ENCODE data around the gene SLC44A3. TPM values are rescaled to one million over a fixed set of nuclear protein-coding genes. Genes with fewer than 3 reads are reported as not detected.
"Not testable (repeated sequence)": the region's sequence is repeated elsewhere in the genome, so short reads cannot be mapped to it uniquely, and the experiment has no call there.

The SLC44A3 gene
- total and polyA plus RNA-seq, 8 donors, result 3.1 to 80.3 (median 12.0) TPM; not detected in 1

- WGBS, 5 donors, result 87 to 92% (median 87%) methylated on average over 6 of the region's 6 CpGs
- no peaks in the 10 kb centered on the region for H3K9me3 ChIP-seq
- no peak for DNase-seq
- no peak overlapping the region for H3K4me3 ChIP-seq
- intact Hi-C loops (cut with DNase I; ENCODE audit: low total_unique reads), result no loop called here
- no peaks in the 10 kb centered on the region for H3K4me1 ChIP-seq
- peaks cover 0 to 40% (median 28%) of the 10 kb centered on the region in 4 donors for H3K36me3 ChIP-seq
- TF ChIP-seq CTCF (IDR thresholded peaks at IDR 0.05) (no peak), POLR2AphosphoS5 (IDR thresholded peaks at IDR 0.05) (no peak), EP300 (IDR thresholded peaks at IDR 0.05) (no peak), POLR2A (IDR thresholded peaks at IDR 0.05) (no peak)
- no peaks in the 10 kb centered on the region for H3K27me3 ChIP-seq
- no peak overlapping the region for H3K27ac ChIP-seq
These were observed 12.9 kb downstream of the SLC44A3 start for GRCh38 chr1:94832931-94833585.

- no peaks in the 10 kb centered on the region for H3K9me3 ChIP-seq
- no peaks in the 10 kb centered on the region for H3K4me1 ChIP-seq
- no peaks in the 10 kb centered on the region for H3K27me3 ChIP-seq
- no peak for DNase-seq
- H3K4me3 ChIP-seq, result no peak overlapping the region
- 77 to 92% (median 87%) methylated on average over 2 of the region's 2 CpGs for WGBS, 5 donors
- no peak overlapping the region for H3K27ac ChIP-seq
- intact Hi-C loops (cut with DNase I; ENCODE audit: low total_unique reads), result no loop called here
- no peak for TF ChIP-seq POLR2A (IDR thresholded peaks at IDR 0.05)
- TF ChIP-seq EP300 (IDR thresholded peaks at IDR 0.05), result no peak
- no peak for TF ChIP-seq POLR2AphosphoS5 (IDR thresholded peaks at IDR 0.05)
- TF ChIP-seq CTCF (IDR thresholded peaks at IDR 0.05), result no peak
- peaks cover 0 to 27% (median 17%) of the 10 kb centered on the region in 4 donors for H3K36me3 ChIP-seq
These were observed 16.7 kb downstream of the SLC44A3 start for GRCh38 chr1:94836891-94837290.

GRCh38 chr1:94840381-94840780 is 20.2 kb downstream of the SLC44A3 start:
- H3K27ac ChIP-seq; H3K9me3 ChIP-seq; intact Hi-C loops (cut with DNase I; ENCODE audit: low total_unique reads); H3K27me3 ChIP-seq; H3K4me1 ChIP-seq; H3K4me3 ChIP-seq; DNase-seq: not testable (repeated sequence)
- WGBS, 5 donors, result 89 to 94% (median 90%) methylated on average over 9 of the region's 9 CpGs
- H3K36me3 ChIP-seq, result peaks cover 5 to 52% (median 34%) of the 10 kb centered on the region in 4 donors

- WGBS, 5 donors, result 93 to 96% (median 95%) methylated on average over 5 of the region's 5 CpGs
- TF ChIP-seq EP300 (IDR thresholded peaks at IDR 0.05) (no peak), POLR2AphosphoS5 (IDR thresholded peaks at IDR 0.05) (no peak)
- no peak overlapping the region for H3K4me3 ChIP-seq
These were observed 20.7 kb downstream of the SLC44A3 start for GRCh38 chr1:94840808-94841207.

GRCh38 chr1:94843430-94843829 is 23.3 kb downstream of the SLC44A3 start:
- no peaks in the 10 kb centered on the region for H3K9me3 ChIP-seq
- TF ChIP-seq EP300 (IDR thresholded peaks at IDR 0.05) (no peak), POLR2AphosphoS5 (IDR thresholded peaks at IDR 0.05) (no peak), CTCF (IDR thresholded peaks at IDR 0.05) (no peak), POLR2A (IDR thresholded peaks at IDR 0.05) (no peak)
- DNase-seq, result no peak
- peaks cover 5 to 77% (median 47%) of the 10 kb centered on the region in 4 donors for H3K36me3 ChIP-seq
- no peak overlapping the region for H3K4me3 ChIP-seq
- H3K4me1 ChIP-seq, result no peaks in the 10 kb centered on the region
- intact Hi-C loops (cut with DNase I; ENCODE audit: low total_unique reads), result no loop called here
- no peaks in the 10 kb centered on the region for H3K27me3 ChIP-seq
- WGBS, 5 donors, result 71 to 83% (median 80%) methylated on average over 6 of the region's 6 CpGs
- H3K27ac ChIP-seq, result no peak overlapping the region

More at GRCh38 chr1:94840808-94841207, 20.7 kb downstream of the SLC44A3 start:
- DNase-seq, result no peak
- H3K36me3 ChIP-seq, result peaks cover 5 to 57% (median 36%) of the 10 kb centered on the region in 4 donors
- intact Hi-C loops (cut with DNase I; ENCODE audit: low total_unique reads), result no loop called here
- no peaks in the 10 kb centered on the region for H3K4me1 ChIP-seq
- no peaks in the 10 kb centered on the region for H3K9me3 ChIP-seq
- no peaks in the 10 kb centered on the region for H3K27me3 ChIP-seq
- H3K27ac ChIP-seq, result no peak overlapping the region

Measured in stomach (tissue), 9 donors.